OCI-LY3 (cell line): Measurements from ENCODE around the gene DPP6.

ENCODE experiments used
- H2AFZ ChIP-seq: fragments of 200-600, 300-600 bp; shearing (Covaris generic); 2 replicates; pipeline ENCODE4 v1.6.0; 2014; ENCODE audit warnings: antibody characterized with exemption, low read depth, low read length
- H3K27ac ChIP-seq: fragments of 200-600, 300-600 bp; sonication (generic); 2 replicates; pipeline ENCODE4 v1.5.1; 2014; ENCODE audit warnings: mild to moderate bottlenecking, low read length, moderate library complexity, mixed read lengths
- H3K27me3 ChIP-seq: fragments of 200-600, 300-600 bp; sonication (generic); 2 replicates; pipeline ENCODE4 v1.6.1; 2014; ENCODE audit warnings: low read depth, low read length, mixed read lengths
- H3K36me3 ChIP-seq: fragments of 200-600, 300-600 bp; sonication (generic); replicated peaks from 2 replicates; pipeline ENCODE3; 2014; ENCODE audit warnings: low read depth, low read length, mixed read lengths
- H3K4me1 ChIP-seq: fragments of 300-600, 200-600 bp; sonication (generic); 2 replicates; pipeline ENCODE4 v1.6.1; 2014; ENCODE audit warnings: low read length, mixed read lengths
- H3K4me2 ChIP-seq: fragments of 200-600, 300-600 bp; sonication (generic); 2 replicates; pipeline ENCODE4 v1.6.1; 2014; ENCODE audit warnings: low read length, mixed read lengths
- H3K4me3 ChIP-seq: fragments of 300-600, 200-600 bp; sonication (generic); 2 replicates; pipeline ENCODE4 v1.5.1; 2014; ENCODE audit warnings: antibody characterized with exemption, mild to moderate bottlenecking, low read length, moderate library complexity
- H3K79me2 ChIP-seq: fragments of 300-600, 200-600 bp; shearing (Covaris generic); 2 replicates; pipeline ENCODE4 v1.6.1; 2014; ENCODE audit warnings: mild to moderate bottlenecking, low read length, mixed read lengths
- H3K9ac ChIP-seq: fragments of 300-600, 200-600 bp; shearing (Covaris generic); 2 replicates; pipeline ENCODE4 v1.6.0; 2014; ENCODE audit warnings: mild to moderate bottlenecking, low read length, moderate library complexity
- H3K9me3 ChIP-seq: fragments of 200-600, 300-600 bp; shearing (Covaris generic); 2 replicates; pipeline ENCODE4 v1.6.1; 2014; ENCODE audit warnings: low read length, mixed read lengths; ENCODE audit not compliant: insufficient read depth
- H4K20me1 ChIP-seq: fragments of 200-600, 300-600 bp; sonication (generic); 2 replicates; pipeline ENCODE4 v1.6.1; 2016; ENCODE audit warnings: low read length, mixed read lengths; ENCODE audit not compliant: insufficient read depth
- CTCF ChIP-seq: fragments of 200-600, 300-600 bp; sonication (generic); IDR thresholded peaks from 2 replicates; pipeline ENCODE4 v1.5.1; 2014; ENCODE audit warnings: antibody characterized with exemption, low read length, low read depth
- EZH2phosphoT487 ChIP-seq: fragments of 200-600 bp; shearing (Covaris generic); IDR thresholded peaks from 2 replicates; pipeline ENCODE4 v1.6.1; 2018; ENCODE audit warnings: antibody characterized with exemption, mixed run types, low read depth

Gene DPP6

DNA sequence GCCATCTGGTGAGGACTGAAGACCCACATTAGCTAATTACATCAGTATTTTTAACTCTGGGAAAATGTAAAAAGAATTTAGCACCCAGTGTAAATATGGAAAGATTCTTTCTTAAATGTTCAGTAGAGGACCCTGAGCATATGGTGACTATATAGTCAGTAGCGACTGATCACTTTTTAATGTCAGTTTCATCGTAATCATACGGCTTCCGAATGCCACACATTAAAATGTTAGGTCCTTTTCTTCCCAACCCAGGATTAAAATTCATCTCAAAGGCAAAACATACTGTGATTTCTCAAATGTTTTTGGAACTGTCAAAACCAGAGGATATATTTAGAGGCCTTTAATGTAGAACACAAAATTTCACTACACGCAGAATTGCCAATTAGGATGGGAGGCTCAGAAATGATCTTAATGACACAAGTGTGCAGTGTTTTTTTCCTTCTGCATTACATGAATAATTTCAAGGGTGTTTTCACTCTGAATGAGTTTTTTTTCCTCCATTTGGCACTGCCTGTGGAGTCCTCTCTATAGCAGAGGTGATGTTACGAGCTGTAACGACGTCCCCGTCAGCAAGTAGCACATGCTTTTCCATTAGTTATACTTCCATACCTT is 568.0 kb downstream of the DPP6 start:
- TF ChIP-seq CTCF (no peak), EZH2phosphoT487 (no peak)
- no peaks in the 10 kb centered on the region for H3K9me3 ChIP-seq
- H2AFZ ChIP-seq, result no peak overlapping the region
- no peaks in the 10 kb centered on the region for H3K36me3 ChIP-seq
- H3K9ac ChIP-seq, result no peak overlapping the region
- no peaks in the 10 kb centered on the region for H3K4me1 ChIP-seq
- H4K20me1 ChIP-seq, result no peaks in the 10 kb centered on the region
- H3K27ac ChIP-seq, result no peak overlapping the region
- H3K4me2 ChIP-seq, result no peak overlapping the region
- no peaks in the 10 kb centered on the region for H3K27me3 ChIP-seq
- no peak overlapping the region for H3K4me3 ChIP-seq
- H3K79me2 ChIP-seq, result no peaks in the 10 kb centered on the region

DNA sequence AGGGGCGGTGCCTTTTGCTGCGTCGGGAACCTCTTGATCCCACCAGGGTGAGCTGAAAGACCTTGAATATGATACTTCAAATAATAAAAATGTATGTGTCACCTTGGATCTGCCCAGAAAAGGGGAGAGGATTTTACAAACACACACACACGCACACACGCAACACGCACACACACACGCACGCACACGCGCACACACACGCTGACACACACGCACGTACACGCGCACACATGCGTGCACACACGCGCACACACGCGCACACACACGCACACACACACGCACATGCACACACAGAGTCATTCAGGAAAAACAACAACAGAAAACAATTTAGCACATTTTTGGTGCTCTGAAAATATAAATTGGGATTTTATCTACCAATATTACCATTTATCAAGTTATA is 571.2 kb downstream of the DPP6 start:
- no peak for TF ChIP-seq EZH2phosphoT487
- no peak for TF ChIP-seq CTCF
- Histone ChIP-seq H3K36me3 (no peaks in the 10 kb centered on the region), H3K9me3 (no peaks in the 10 kb centered on the region), H3K9ac (no peak overlapping the region), H4K20me1 (no peaks in the 10 kb centered on the region), H3K79me2 (no peaks in the 10 kb centered on the region), H3K27me3 (no peaks in the 10 kb centered on the region; the same call in 1 of the 2 replicates), H2AFZ (no peak overlapping the region), H3K4me2 (no peak overlapping the region), H3K27ac (no peak overlapping the region), H3K4me3 (no peak overlapping the region), H3K4me1 (no peaks in the 10 kb centered on the region)

DNA sequence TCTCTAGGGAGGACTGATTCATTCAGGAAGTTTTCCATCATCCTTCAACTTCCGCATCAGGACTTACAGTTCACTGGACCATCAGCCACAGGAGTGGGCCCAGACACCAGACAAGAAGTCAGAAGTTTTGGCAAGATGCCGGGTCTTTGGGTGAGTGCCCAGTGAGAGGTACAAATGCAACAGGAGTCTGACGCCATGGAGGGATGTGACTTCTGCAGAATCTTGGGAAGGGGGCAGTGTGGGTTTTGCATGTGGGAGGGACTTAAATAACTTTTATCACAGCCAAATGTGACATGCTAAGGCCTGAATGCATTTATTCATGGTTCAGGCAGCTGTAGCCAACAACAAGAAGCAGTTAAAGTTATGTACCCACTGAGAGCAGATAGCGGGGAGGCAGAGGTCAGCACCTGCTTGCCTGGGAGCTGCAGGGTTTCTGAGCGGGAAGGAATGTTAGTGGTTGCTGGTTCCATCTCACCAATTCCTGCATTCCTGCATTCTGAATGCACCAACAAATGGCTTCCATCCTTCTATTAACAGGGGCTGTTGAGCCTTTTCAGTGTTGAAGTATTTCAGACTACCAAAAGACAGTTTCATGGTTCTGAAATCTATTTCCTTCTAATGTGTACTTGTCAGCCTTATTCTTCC is 575.6 kb downstream of the DPP6 start:
- no peak overlapping the region for H3K9ac ChIP-seq
- H3K9me3 ChIP-seq, result no peaks in the 10 kb centered on the region
- H4K20me1 ChIP-seq, result no peaks in the 10 kb centered on the region
- H3K27ac ChIP-seq, result no peak overlapping the region
- TF ChIP-seq EZH2phosphoT487 (no peak), CTCF (no peak)
- no peaks in the 10 kb centered on the region for H3K79me2 ChIP-seq
- no peak overlapping the region for H3K4me3 ChIP-seq
- H3K27me3 ChIP-seq, result peaks cover 9% of the 10 kb centered on the region
- no peak overlapping the region for H2AFZ ChIP-seq
- H3K36me3 ChIP-seq, result no peaks in the 10 kb centered on the region
- no peaks in the 10 kb centered on the region for H3K4me1 ChIP-seq
- H3K4me2 ChIP-seq, result no peak overlapping the region

GRCh38 chr7:154628556-154628955 is 576.4 kb downstream of the DPP6 start:
- peaks cover 9% of the 10 kb centered on the region for H3K27me3 ChIP-seq
- H3K27ac ChIP-seq, result no peak overlapping the region
- H3K4me1 ChIP-seq, result no peaks in the 10 kb centered on the region
- H3K79me2 ChIP-seq, result no peaks in the 10 kb centered on the region
- TF ChIP-seq CTCF, result no peak
- no peak for TF ChIP-seq EZH2phosphoT487
- no peaks in the 10 kb centered on the region for H3K36me3 ChIP-seq
- H3K4me2 ChIP-seq, result no peak overlapping the region
- no peak overlapping the region for H2AFZ ChIP-seq
- H3K9me3 ChIP-seq, result no peaks in the 10 kb centered on the region
- no peak overlapping the region for H3K4me3 ChIP-seq
- no peaks in the 10 kb centered on the region for H4K20me1 ChIP-seq
- no peak overlapping the region for H3K9ac ChIP-seq
